OCI-LY1 (cell line): ENCODE data around the gene SLC4A5.

ENCODE experiments used
- CTCF ChIP-seq: fragments of 200-600 bp; sonication (generic), shearing (Covaris generic); IDR thresholded peaks from 2 replicates; pipeline ENCODE4 v1.5.1; 2017; ENCODE audit warnings: mild to moderate bottlenecking, antibody characterized with exemption, low read length, moderate library complexity, mixed read lengths
- EZH2 ChIP-seq: fragments of 200-600 bp; sonication (generic), shearing (Covaris generic); IDR thresholded peaks from 2 replicates; pipeline ENCODE4 v1.8.0; 2017; ENCODE audit warnings: borderline replicate concordance, mixed run types, mild to moderate bottlenecking, antibody characterized with exemption, low read length, moderate library complexity, mixed read lengths

- no peak for TF ChIP-seq CTCF
- no peak for TF ChIP-seq EZH2
These were observed 78.9 kb downstream of the SLC4A5 start for GRCh38 chr2:74264281-74264680.
